HG02798 (cell line): ENCODE measurements around the gene OPTN.
"Not testable (repeated sequence)": the region's sequence is repeated elsewhere in the genome, so short reads cannot be mapped to it uniquely, and the experiment has no call there.

Experiments
- ATAC-seq: cut with Tn5 transposase; IDR thresholded peaks from one replicate; pipeline ENCODE4 v1.9.1; 2021; ENCODE audit warnings: mild to moderate bottlenecking; ENCODE audit not compliant: unreplicated experiment, poor library complexity

OPTN gene

GRCh38 chr10:13117841-13118783, 18.1 kb downstream of the OPTN start:
- ATAC-seq: no peak

GRCh38 chr10:13118784-13119410, 18.9 kb downstream of the OPTN start:
- ATAC-seq: no peak

GRCh38 chr10:13120786-13121499, 21.0 kb downstream of the OPTN start:
- no peak for ATAC-seq

- ATAC-seq: no peak
Measured at GRCh38 chr10:13121500-13121854, 21.5 kb downstream of the OPTN start.

- no peak for ATAC-seq
Measured at GRCh38 chr10:13136651-13137050, 36.7 kb downstream of the OPTN start.

GRCh38 chr10:13139150-13139549, 39.2 kb downstream of the OPTN start:
- no peak for ATAC-seq

GRCh38 chr10:13139676-13140075, 39.7 kb downstream of the OPTN start:
- no peak for ATAC-seq

GRCh38 chr10:13140627-13141190, 40.7 kb downstream of the OPTN start:
- ATAC-seq: no peak

- no peak for ATAC-seq
Measured at GRCh38 chr10:13143766-13144165, 43.8 kb downstream of the OPTN start.

GRCh38 chr10:13144814-13145213, 44.9 kb downstream of the OPTN start:
- ATAC-seq: no peak

- ATAC-seq: no peak
Measured at GRCh38 chr10:13146379-13146778, 46.4 kb downstream of the OPTN start.

- ATAC-seq: no peak
Measured at GRCh38 chr10:13147161-13147560, 47.2 kb downstream of the OPTN start.

- no peak for ATAC-seq
Measured at GRCh38 chr10:13152296-13152695, 52.3 kb downstream of the OPTN start.

GRCh38 chr10:13155860-13156259, 55.9 kb downstream of the OPTN start:
- not testable (repeated sequence) for ATAC-seq

GRCh38 chr10:13158401-13158800, 58.4 kb downstream of the OPTN start:
- no peak for ATAC-seq

GRCh38 chr10:13160934-13161856, 61.2 kb downstream of the OPTN start, which contains the start of gene MCM10:
Gene MCM10 (plus strand): TSS chr10:13161558. CDS start chr10:13164203, 2,645 bp downstream.
- ATAC-seq: peak; percentile 100

GRCh38 chr10:13161857-13162271, 61.9 kb downstream of the OPTN start:
- ATAC-seq: no peak

- no peak for ATAC-seq
Measured at GRCh38 chr10:13163859-13164258, 63.9 kb downstream of the OPTN start.

- ATAC-seq: no peak
Measured at GRCh38 chr10:13165177-13165576, 65.2 kb downstream of the OPTN start.

GRCh38 chr10:13167568-13167967, 67.6 kb downstream of the OPTN start:
- ATAC-seq: no peak
